Astrocyte of the spinal cord (primary cell): ENCODE results near the gene IL24.
A peak's percentile ranks its signal among the peaks of the same experiment; 100 is the strongest.

Source experiments
- DNase-seq: peaks from one replicate; pipeline ENCODE4 v3.0.0; 2011; ENCODE audit warnings: low read depth, low spot score
- H3K4me3 ChIP-seq: 2 replicates; pipeline ENCODE4 v1.5.1; 2011; ENCODE audit warnings: low read depth, mild to moderate bottlenecking, low read length, moderate library complexity
- in situ Hi-C: cut with HindIII; loops from 2 replicates; pipeline ENCODE4 v1.10.0; 2017; ENCODE audit warnings: low sequenced_read_pairs
- TF ChIP-seq, protein P1 (sequence below): IDR thresholded peaks from 2 replicates; pipeline ENCODE4 v1.5.1; 2012; ENCODE audit warnings: low read depth, mild to moderate bottlenecking, low read length, inconsistent platforms

The IL24 gene

DNA sequence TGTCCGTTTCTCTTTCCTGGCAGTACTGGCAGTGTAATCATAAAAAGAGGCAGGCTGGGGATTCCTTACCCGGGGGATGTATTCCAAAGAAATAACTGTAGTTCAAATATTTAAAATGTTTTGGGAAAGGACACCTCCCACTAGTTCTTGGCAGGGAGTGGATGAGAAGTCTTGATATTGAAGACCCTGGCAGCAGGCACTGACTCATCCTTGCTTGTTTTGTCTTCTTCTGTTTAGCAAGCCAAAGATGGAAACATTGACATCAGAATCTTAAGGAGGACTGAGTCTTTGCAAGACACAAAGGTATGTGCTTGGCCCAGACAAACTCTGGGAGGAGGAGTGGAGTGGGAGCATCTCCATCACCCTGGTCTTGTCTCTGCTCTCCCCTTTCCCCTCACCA is 31.2 kb upstream of the IL24 start:
- no peak overlapping the region for H3K4me3 ChIP-seq
- in situ Hi-C loops = no loop called here
- TF ChIP-seq, protein P1, sequence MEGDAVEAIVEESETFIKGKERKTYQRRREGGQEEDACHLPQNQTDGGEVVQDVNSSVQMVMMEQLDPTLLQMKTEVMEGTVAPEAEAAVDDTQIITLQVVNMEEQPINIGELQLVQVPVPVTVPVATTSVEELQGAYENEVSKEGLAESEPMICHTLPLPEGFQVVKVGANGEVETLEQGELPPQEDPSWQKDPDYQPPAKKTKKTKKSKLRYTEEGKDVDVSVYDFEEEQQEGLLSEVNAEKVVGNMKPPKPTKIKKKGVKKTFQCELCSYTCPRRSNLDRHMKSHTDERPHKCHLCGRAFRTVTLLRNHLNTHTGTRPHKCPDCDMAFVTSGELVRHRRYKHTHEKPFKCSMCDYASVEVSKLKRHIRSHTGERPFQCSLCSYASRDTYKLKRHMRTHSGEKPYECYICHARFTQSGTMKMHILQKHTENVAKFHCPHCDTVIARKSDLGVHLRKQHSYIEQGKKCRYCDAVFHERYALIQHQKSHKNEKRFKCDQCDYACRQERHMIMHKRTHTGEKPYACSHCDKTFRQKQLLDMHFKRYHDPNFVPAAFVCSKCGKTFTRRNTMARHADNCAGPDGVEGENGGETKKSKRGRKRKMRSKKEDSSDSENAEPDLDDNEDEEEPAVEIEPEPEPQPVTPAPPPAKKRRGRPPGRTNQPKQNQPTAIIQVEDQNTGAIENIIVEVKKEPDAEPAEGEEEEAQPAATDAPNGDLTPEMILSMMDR = no peak
- DNase-seq = peak; percentile 17

DNA sequence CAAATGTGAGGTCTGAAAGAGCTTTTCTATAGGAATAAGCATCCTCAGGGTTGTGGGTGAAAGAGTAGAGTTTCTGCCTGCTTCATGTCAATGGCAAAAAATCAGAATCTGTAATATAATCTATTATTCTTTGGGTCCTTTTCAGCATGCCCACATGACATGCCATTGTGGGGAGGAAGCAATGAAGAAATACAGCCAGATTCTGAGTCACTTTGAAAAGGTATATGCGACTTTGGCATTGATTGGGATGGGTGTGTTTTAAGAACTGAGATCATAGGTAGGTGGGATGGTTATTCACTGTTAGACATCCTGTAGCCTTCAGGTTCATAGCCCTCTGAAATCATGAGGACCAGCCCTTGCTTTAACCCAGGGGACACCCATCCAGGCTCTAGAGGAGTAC is 30.0 kb upstream of the IL24 start:
- DNase-seq = no peak
- H3K4me3 ChIP-seq = no peak overlapping the region
- TF ChIP-seq, protein P1 = no peak
- in situ Hi-C loops = no loop called here

DNA sequence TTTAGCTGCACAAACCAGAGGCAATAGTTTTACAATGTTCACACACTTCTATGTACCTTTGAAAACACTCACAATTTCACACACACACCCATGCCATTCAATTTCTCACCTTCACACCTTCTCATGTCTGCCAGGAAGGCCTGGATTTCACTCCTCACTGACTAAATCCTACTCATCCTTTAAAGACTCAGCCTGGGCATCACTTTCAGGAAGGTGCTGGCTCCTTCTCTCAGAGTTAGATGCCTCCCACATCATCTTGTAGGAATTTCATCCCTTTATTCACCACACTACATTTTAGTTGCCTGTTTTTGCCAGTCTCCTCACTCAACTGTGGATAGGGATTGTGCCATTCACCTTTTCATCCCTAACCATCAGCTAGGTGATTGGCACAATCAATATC is 29.5 kb upstream of the IL24 start:
- in situ Hi-C loops = no loop called here

DNA sequence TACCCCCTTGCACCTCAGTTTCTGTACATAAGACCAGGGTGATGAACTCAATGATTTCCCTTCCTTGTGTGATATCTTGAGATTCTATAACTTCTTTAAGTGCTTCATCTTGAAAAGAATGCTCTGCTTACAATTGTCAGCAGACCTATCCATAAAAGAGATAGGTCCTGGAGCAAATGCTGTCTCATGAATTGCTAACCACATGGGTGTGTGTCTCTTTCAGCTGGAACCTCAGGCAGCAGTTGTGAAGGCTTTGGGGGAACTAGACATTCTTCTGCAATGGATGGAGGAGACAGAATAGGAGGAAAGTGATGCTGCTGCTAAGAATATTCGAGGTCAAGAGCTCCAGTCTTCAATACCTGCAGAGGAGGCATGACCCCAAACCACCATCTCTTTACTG is 29.0 kb upstream of the IL24 start:
- DNase-seq = no peak
- no peak overlapping the region for H3K4me3 ChIP-seq
- in situ Hi-C loops = no loop called here
- TF ChIP-seq, protein P1 = no peak

More for the DNA sequence above, 29.5 kb upstream of the IL24 start:
- TF ChIP-seq, protein P1 = no peak
- no peak overlapping the region for H3K4me3 ChIP-seq
- no peak for DNase-seq

DNA sequence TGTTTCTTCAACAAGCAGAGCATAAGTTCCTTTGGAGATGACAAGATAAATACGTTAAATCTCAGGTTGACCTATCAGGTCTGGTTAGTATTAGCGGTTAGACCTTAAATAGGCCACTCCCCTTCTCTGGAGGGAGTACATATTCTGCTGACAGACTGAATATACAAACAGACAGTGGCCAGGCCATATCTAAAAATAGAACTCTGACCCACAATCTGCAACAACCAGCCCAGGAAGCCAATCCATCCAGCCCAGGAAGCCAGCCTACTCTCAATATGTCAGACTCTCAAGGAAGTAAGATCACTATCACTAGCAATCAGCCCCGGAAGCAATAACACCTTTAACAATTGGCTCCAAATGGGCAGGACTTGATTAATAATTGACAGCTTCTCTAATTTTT is 25.1 kb upstream of the IL24 start:
- DNase-seq = no peak
- TF ChIP-seq, protein P1 = no peak
- in situ Hi-C loops = no loop called here
- H3K4me3 ChIP-seq = no peak overlapping the region

DNA sequence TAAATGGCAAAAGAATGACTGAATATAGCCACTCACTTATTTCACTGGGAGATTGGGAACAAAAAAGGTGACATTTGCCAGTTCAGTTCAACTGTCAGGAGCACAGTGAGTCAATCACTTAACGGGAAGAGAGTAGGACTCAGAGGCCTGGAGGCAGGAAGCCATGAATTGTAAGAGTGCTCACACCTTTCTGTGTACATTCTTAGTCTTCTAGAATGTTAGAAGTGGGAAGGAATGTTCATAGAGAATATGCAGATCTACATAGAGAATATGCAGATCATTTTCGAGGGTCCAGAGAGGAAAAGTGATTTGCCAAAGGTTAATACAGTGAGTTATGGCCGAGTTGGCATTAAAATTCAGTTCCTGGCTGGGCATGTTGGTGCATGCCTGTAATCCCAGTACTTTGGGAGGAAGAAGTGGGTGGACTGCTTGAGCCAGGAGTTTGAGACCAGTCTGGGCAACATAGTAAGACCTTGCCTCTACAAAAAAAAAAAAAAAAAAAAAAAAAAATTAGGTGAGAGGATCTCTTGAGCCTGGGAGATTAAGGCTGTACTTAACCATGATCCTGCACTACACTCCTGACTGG is 23.5 kb upstream of the IL24 start:
- TF ChIP-seq, protein P1 = no peak

More for the DNA sequence above, 23.5 kb upstream of the IL24 start:
- H3K4me3 ChIP-seq = no peak overlapping the region
- DNase-seq = no peak
- in situ Hi-C loops = no loop called here
